Activated CD4-positive, alpha-beta T cell treated with anti-CD3 and anti-CD28 coated beads, Interleukin-2, Interleukin-4, amounts not matched to agents 100 ng/mL and 50 ng/mL, durations not matched to agents 16 hours and 8 hours (primary cell): ENCODE data around the gene PHF8.

Experiments used
- DNase-seq: peaks from one replicate; pipeline ENCODE4 v3.0.0-alpha.2; 2020; ENCODE audit warnings: low spot score

PHF8 gene

GRCh38 chrX:54044126-54044876, at the start of gene PHF8:
TSS of gene PHF8 (minus strand) at chrX:54044473. CDS start at chrX:54042728, 1,745 bp downstream.
- peak; percentile 93 for DNase-seq

- no peak for DNase-seq
Measured at GRCh38 chrX:54093571-54093970, 49.3 kb upstream of the PHF8 start.

- no peak for DNase-seq
Measured at GRCh38 chrX:54093159-54093558, 48.9 kb upstream of the PHF8 start.

- no peak for DNase-seq
Measured at GRCh38 chrX:54090880-54091279, 46.6 kb upstream of the PHF8 start.

GRCh38 chrX:54089191-54089590, 44.9 kb upstream of the PHF8 start:
- DNase-seq = no peak

GRCh38 chrX:54087661-54088060, 43.4 kb upstream of the PHF8 start:
- DNase-seq = no peak

GRCh38 chrX:54085666-54086065, 41.4 kb upstream of the PHF8 start:
- no peak for DNase-seq

GRCh38 chrX:54076903-54077302, 32.6 kb upstream of the PHF8 start:
- no peak for DNase-seq

GRCh38 chrX:54074826-54075225, 30.6 kb upstream of the PHF8 start:
- DNase-seq = no peak

- DNase-seq = no peak
Measured at GRCh38 chrX:54067766-54068165, 23.5 kb upstream of the PHF8 start.

GRCh38 chrX:54066841-54067240, 22.6 kb upstream of the PHF8 start:
- no peak for DNase-seq

GRCh38 chrX:54064564-54064963, 20.3 kb upstream of the PHF8 start:
- no peak for DNase-seq

- DNase-seq = no peak
Measured at GRCh38 chrX:54063361-54063760, 19.1 kb upstream of the PHF8 start.

- no peak for DNase-seq
Measured at GRCh38 chrX:54049801-54050200, 5.5 kb upstream of the PHF8 start.

- DNase-seq = no peak
Measured at GRCh38 chrX:54048412-54048811, 4.1 kb upstream of the PHF8 start.

GRCh38 chrX:54045563-54046228, 1.4 kb upstream of the PHF8 start:
- DNase-seq = no peak

GRCh38 chrX:54044877-54045338, 635 bp upstream of the PHF8 start:
- no peak for DNase-seq

- peak; percentile 31 for DNase-seq
Measured at GRCh38 chrX:54043541-54044125, 640 bp downstream of the PHF8 start.

- no peak for DNase-seq
Measured at GRCh38 chrX:54043056-54043455, 1.2 kb downstream of the PHF8 start.

GRCh38 chrX:54042609-54043021, 1.7 kb downstream of the PHF8 start:
- DNase-seq = peak; percentile 21

- DNase-seq = no peak
Measured at GRCh38 chrX:54030329-54030728, 13.9 kb downstream of the PHF8 start.

- no peak for DNase-seq
Measured at GRCh38 chrX:54029529-54030143, 14.6 kb downstream of the PHF8 start.

- no peak for DNase-seq
Measured at GRCh38 chrX:54024350-54024749, 19.9 kb downstream of the PHF8 start.
